Left forelimb (tissue), 1 donor: ENCODE data around the gene NUB1.

Experiments used
- DNase-seq: peaks from one replicate; pipeline ENCODE4 v3.0.0-alpha.2; 2018; ENCODE audit warnings: low spot score

Gene NUB1

DNA sequence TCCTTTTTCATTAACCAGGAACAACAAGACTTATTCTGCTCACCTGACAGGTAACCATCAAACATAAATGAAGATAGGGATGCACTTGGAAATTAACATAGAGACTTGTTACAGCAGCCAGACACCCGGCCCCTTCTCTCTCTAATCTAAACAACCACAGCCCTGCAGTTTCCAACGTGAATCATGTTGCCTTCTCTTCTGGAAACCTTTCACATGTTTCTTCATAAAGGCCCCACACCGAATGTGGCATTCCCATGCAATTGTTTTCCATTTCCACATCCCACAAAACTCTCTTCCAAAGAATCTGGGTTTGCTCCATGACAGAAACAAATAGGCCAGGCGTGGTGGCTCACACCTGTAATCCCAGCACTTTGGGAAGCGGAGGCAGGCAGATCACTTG, 83.2 kb downstream of the NUB1 start:
- no peak for DNase-seq

DNA sequence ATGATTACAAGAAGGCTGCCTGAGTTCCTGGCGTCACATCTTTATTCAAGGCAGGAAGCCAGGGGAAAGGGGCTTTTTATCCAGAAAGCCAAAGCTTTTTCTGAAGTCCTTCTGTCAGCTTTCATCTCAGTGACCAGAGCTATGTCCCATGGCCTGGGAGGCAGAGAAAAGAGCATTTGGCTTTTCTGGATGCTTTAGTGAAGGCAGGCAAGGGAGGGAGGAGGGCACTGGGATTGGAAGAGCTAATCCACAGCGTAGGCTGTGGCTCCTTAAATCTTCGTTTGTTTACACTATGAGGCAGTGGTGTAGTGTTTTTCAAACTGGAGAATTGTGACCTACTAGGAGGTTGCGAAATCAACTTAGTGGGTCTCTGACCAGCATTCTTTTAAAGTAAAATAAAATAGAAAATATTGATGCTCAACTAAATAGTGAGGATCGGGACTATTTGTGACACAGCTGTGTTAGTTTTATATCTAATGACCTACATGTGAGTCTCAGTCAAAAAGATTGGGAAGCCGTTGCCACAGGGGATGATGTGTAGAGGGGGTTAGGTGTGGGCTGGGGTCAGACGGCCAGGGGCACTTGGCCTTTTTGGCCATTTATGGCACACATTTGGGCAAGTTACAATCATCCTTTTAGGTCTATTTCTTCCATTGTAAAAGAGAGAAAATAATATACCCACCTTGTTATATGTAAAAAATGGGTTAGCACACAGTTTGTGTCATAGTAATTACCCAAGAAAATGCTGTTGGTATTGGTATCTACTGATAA, 84.2 kb downstream of the NUB1 start:
- DNase-seq: no peak

DNA sequence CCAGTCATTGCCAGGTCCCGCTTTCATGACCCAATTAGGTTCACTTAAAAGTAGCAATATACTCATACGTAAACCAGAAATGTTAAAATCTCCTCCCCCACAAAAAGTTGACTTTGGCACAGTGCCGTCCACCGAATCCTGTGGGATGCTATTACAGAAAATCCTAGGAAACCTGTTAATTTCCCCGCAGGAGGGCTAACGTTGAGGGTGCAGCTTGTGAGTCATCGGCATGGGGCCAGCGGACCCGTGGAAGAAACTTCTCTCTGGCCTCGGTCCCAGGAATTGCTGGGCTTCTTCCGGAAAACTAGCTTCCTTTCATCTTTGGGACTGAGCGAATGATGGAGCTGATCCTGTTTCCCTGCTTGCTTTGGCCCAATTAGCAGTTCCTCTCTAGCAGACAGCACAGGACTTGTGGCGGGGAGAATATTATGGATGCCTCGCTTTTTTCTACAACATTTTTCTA, 84.9 kb downstream of the NUB1 start:
- DNase-seq: no peak

DNA sequence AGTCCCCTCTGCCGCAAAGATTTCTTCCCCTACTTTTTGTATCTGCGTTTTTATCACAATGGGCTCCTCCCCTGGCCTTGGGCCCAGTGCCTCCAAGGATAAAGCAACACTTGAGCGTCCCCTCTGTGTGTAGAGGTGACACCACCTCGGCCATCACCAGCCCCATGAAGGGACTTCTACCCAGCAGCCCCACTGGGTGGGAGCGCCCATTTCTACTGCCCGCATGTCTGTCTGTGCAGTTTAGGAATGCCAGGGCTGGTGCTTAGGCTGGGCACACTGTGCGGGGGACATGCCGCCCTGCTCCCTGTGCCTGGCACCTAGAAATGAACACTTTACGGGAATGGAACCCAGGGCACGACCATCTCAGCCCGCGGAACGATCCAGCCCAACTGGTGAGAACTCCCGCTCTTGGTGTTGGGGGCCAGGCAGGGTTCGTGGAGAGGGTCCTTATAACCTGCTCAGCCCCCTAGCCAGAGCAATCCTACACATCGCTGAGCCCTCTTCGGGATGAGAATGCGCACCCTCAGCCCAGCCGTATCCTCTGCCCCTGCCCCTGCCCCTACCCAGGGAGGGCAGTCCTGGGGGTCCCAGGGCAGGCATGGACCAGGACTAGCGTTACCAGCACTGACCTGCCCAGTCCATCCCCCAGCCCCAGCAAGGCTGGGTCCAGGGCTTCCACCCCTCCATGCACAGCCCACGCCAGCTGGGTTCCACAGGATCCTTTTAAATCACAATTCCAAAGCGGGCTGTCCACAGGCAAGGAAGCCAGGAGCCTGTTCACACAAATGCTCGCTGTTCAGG, 85.5 kb downstream of the NUB1 start:
- no peak for DNase-seq

- no peak for DNase-seq
Observed at GRCh38 chr7:151427705-151428377, 86.2 kb downstream of the NUB1 start.
